ENCODE data around the gene THSD4.

THSD4 gene

GRCh38 chr15:71114887-71115566, at the start of gene THSD4:
THSD4 (plus strand) TSS chr15:71115471.
- no peak for DNase-seq

- DNase-seq, result no peak
Observed at GRCh38 chr15:71066983-71067382, 48.3 kb upstream of the THSD4 start.

- no peak for DNase-seq
Observed at GRCh38 chr15:71069693-71070092, 45.6 kb upstream of the THSD4 start.

GRCh38 chr15:71071529-71071928, 43.7 kb upstream of the THSD4 start:
- no peak for DNase-seq

GRCh38 chr15:71072423-71072822, 42.8 kb upstream of the THSD4 start:
- DNase-seq, result no peak

GRCh38 chr15:71078506-71079207, 36.6 kb upstream of the THSD4 start:
- DNase-seq, result no peak

GRCh38 chr15:71079208-71080044, 35.8 kb upstream of the THSD4 start:
- DNase-seq, result no peak

GRCh38 chr15:71080166-71080565, 35.1 kb upstream of the THSD4 start:
- DNase-seq, result no peak

- DNase-seq, result no peak
Observed at GRCh38 chr15:71080705-71081104, 34.6 kb upstream of the THSD4 start.

GRCh38 chr15:71082803-71083202, 32.5 kb upstream of the THSD4 start:
- DNase-seq, result no peak

GRCh38 chr15:71083349-71083748, 31.9 kb upstream of the THSD4 start:
- DNase-seq, result no peak

GRCh38 chr15:71084264-71084663, 31.0 kb upstream of the THSD4 start:
- no peak for DNase-seq

- DNase-seq, result no peak
Observed at GRCh38 chr15:71085809-71086208, 29.5 kb upstream of the THSD4 start.

GRCh38 chr15:71088155-71088554, 27.1 kb upstream of the THSD4 start:
- no peak for DNase-seq

- no peak for DNase-seq
Observed at GRCh38 chr15:71088683-71089082, 26.6 kb upstream of the THSD4 start.

GRCh38 chr15:71089801-71090200, 25.5 kb upstream of the THSD4 start:
- no peak for DNase-seq

- no peak for DNase-seq
Observed at GRCh38 chr15:71091601-71092000, 23.7 kb upstream of the THSD4 start.

GRCh38 chr15:71092056-71092600, 23.1 kb upstream of the THSD4 start:
- no peak for DNase-seq

GRCh38 chr15:71093054-71094024, 21.9 kb upstream of the THSD4 start:
- DNase-seq, result no peak

- DNase-seq, result no peak
Observed at GRCh38 chr15:71094137-71094536, 21.1 kb upstream of the THSD4 start.

GRCh38 chr15:71096676-71097075, 18.6 kb upstream of the THSD4 start:
- no peak for DNase-seq

- no peak for DNase-seq
Observed at GRCh38 chr15:71097890-71098289, 17.4 kb upstream of the THSD4 start.
